ENCODE data around the gene KPNA3.

DNA sequence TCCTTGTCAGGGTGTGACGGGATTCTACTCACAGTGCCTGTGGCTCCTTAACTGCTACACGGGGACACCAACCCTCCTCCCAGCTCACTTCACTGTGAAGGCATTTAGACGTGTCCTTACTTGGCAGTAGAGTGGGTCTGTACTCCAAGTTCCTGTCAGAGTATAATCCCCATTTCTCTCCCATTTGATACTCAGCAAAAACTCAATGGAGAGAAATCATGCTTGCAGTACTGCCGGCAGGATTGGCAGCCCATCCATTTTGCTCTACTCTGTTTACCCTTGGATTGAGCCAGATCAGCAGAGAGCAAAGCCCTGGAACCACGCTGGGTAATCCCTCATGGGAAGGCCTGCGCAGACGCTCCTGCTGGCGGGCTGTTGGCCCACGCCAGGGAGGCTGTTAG, 135.2 kb downstream of the KPNA3 start:
- TF ChIP-seq, protein P1, sequence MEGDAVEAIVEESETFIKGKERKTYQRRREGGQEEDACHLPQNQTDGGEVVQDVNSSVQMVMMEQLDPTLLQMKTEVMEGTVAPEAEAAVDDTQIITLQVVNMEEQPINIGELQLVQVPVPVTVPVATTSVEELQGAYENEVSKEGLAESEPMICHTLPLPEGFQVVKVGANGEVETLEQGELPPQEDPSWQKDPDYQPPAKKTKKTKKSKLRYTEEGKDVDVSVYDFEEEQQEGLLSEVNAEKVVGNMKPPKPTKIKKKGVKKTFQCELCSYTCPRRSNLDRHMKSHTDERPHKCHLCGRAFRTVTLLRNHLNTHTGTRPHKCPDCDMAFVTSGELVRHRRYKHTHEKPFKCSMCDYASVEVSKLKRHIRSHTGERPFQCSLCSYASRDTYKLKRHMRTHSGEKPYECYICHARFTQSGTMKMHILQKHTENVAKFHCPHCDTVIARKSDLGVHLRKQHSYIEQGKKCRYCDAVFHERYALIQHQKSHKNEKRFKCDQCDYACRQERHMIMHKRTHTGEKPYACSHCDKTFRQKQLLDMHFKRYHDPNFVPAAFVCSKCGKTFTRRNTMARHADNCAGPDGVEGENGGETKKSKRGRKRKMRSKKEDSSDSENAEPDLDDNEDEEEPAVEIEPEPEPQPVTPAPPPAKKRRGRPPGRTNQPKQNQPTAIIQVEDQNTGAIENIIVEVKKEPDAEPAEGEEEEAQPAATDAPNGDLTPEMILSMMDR (IDR thresholded peaks at IDR 0.05), result no peak
- no peak for TF ChIP-seq ZFX (IDR thresholded peaks at IDR 0.05; ENCODE audit: borderline replicate concordance)

All from 22Rv1 (cell line).